ENCODE data around the gene MRPS18A. TPM values are rescaled to one million over a fixed set of nuclear protein-coding genes. Genes with fewer than 3 reads are reported as not detected.

The MRPS18A gene
- total and polyA plus RNA-seq, 2 of the 13 experiments (the other 11 are each of a cell fraction or from before 2014, with no cell fraction given): 87.8 to 89.1 TPM

- in situ Hi-C loops (cut with HindIII; ENCODE audit: extremely low pct_ligation_motif_present, low pct_unique_long_range_greater_than_20kb) (no loop called here), intact Hi-C loops (cut with micrococcal nuclease; ENCODE audit: unreplicated experiment) (no loop called here)
- H4K20me1 ChIP-seq (ENCODE audit: insufficient read depth, low read length): no peaks in the 10 kb centered on the region
- TF ChIP-seq ZBTB10 (CRISPR knock-in tag; IDR thresholded peaks at IDR 0.05; ENCODE audit: borderline replicate concordance) (no peak), ATF7-NPFF (CRISPR knock-in tag; IDR thresholded peaks at IDR 0.05; ENCODE audit: low read depth) (no peak), TCF12 (IDR thresholded peaks at IDR 0.05) (no peak), TCF12 (CRISPR knock-in tag; IDR thresholded peaks at IDR 0.05) (no peak), ZBTB7B (CRISPR knock-in tag; IDR thresholded peaks at IDR 0.05) (no peak), PITX1 (CRISPR knock-in tag; IDR thresholded peaks at IDR 0.05) (no peak), RFX1 (IDR thresholded peaks at IDR 0.05) (no peak), SNAPC5 (CRISPR knock-in tag; IDR thresholded peaks at IDR 0.05; ENCODE audit: borderline replicate concordance) (no peak), ZNF142 (CRISPR knock-in tag; IDR thresholded peaks at IDR 0.05) (no peak), ZEB1 (IDR thresholded peaks at IDR 0.05; ENCODE audit: insufficient replicate concordance, low read depth) (no peak), NFIC (IDR thresholded peaks at IDR 0.05; ENCODE audit: low read length) (no peak), KLF11 (CRISPR knock-in tag; IDR thresholded peaks at IDR 0.05) (no peak), USF2 (IDR thresholded peaks at IDR 0.05; ENCODE audit: low read depth, low read length) (no peak), USF2 (CRISPR knock-in tag; IDR thresholded peaks at IDR 0.05; ENCODE audit: borderline replicate concordance) (no peak), ARNT (IDR thresholded peaks at IDR 0.05) (no peak), RBFOX2 (IDR thresholded peaks at IDR 0.05; ENCODE audit: low read depth, low read length) (no peak)
- no peak overlapping the region for H3K4me3 ChIP-seq (replicated peaks in 1 of 3; ENCODE audit: insufficient read depth in 1 of 3, low read depth in 2 of 3, low read length in 3 of 3)
- ChIA-PET POLR2A (interaction anchor here (3.3 to 7.5 kb wide), 2 partner anchors 38 to 44 kb away, joined by 24 to 55 read pairs; partner anchors contain the start of genes GTPBP2 and MAD2L1BP), CTCF (ENCODE audit: low intra/inter-chr PET ratio, low total read pairs) (no interaction called here)
- H3K4me1 ChIP-seq (ENCODE audit: insufficient read depth, low read length): peaks cover 47% of the 10 kb centered on the region
- DNase-seq (ENCODE audit: low spot score): no peak
- FAIRE-seq: no peak
- H3K79me2 ChIP-seq (ENCODE audit: insufficient read depth, low read length): no peaks in the 10 kb centered on the region
- H3K36me3 ChIP-seq (replicated peaks in 1 of 2; ENCODE audit: control insufficient read depth in 1 of 2, insufficient read depth in 2 of 2, low read length in 2 of 2): peaks cover 51 to 72% of the 10 kb centered on the region in 2 experiments
- no peak overlapping the region for H3K9ac ChIP-seq (ENCODE audit: insufficient read depth, low read depth, low read length)
- no peaks in the 10 kb centered on the region for H3K27me3 ChIP-seq (ENCODE audit: control insufficient read depth in 1 of 2, insufficient read depth in 2 of 2, low read length in 2 of 2)
- no peak overlapping the region for H3K4me2 ChIP-seq (ENCODE audit: low read depth, low read length)
- H2AFZ ChIP-seq (ENCODE audit: low read length): no peak overlapping the region
- no peak for ATAC-seq
- BruUV-seq (replicated peaks): no TSS peak
- no peaks in the 10 kb centered on the region for H3K9me3 ChIP-seq (ENCODE audit: low read length)
- no peak overlapping the region for H3K27ac ChIP-seq (ENCODE audit: extremely low read length, insufficient read depth, low read length)
- 96% methylated on average over 2 of the region's 2 CpGs for WGBS (ENCODE audit: low lambda C conversion rate)
Measured at GRCh38 chr6:43674291-43674690, 13.3 kb downstream of the MRPS18A start.

All from HepG2 (cell line).